GM19351 (cell line): Measurements from ENCODE around the gene ZNF184.
"Not testable (repeated sequence)": the region's sequence is repeated elsewhere in the genome, so short reads cannot be mapped to it uniquely, and the experiment has no call there.

Source experiments
- ATAC-seq: cut with Tn5 transposase; IDR thresholded peaks from one replicate; pipeline ENCODE4 v1.9.1; 2021; ENCODE audit warnings: mild to moderate bottlenecking, moderate library complexity; ENCODE audit not compliant: unreplicated experiment

ZNF184 gene

DNA sequence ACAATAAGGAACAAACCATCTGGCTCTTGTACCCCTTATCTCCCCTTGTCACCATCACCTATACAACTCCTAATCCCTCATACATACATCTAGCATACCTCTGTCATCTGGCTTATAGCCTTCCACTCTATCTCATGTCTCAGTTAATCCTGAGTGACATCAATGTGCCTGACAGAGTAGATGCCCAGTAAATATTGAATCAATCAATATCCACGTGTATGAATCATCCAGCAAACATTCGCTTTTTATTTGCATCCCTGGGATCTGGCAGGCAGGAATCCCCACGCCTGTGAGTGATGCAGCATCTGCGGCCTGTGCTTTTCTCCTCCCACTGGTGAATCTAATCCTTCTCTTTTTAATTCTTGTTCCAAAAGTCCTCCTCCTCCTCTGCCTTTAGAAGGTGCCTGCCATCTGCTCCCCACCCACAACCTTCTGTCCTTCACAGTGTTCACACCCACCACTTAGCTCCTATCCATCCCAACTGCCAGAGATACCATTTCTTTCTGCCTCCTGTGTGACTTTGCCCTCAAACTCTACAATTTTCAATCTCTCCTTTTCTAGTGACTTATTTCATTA lies 46.8 kb downstream of the ZNF184 start:
- ATAC-seq, result no peak

DNA sequence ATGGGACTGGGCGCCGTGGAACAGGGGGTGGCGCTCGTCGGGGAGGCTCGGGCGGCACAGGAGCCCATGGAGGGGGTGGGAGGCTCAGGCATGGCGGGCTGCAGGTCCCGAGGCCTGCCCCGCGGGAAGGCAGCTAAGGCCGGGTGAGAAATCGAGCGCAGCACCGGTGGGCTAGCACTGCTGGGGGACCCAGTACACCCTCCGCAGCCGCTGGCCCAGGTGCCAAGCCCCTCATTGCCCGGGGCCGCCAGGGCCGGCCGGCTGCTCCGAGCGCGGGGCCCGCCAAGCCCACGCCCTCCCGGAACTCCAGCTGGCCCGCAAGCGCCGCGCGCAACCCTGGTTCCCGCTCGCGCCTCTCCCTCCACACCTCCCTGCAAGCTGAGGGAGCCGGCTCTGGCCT lies 48.1 kb downstream of the ZNF184 start:
- not testable (repeated sequence) for ATAC-seq

DNA sequence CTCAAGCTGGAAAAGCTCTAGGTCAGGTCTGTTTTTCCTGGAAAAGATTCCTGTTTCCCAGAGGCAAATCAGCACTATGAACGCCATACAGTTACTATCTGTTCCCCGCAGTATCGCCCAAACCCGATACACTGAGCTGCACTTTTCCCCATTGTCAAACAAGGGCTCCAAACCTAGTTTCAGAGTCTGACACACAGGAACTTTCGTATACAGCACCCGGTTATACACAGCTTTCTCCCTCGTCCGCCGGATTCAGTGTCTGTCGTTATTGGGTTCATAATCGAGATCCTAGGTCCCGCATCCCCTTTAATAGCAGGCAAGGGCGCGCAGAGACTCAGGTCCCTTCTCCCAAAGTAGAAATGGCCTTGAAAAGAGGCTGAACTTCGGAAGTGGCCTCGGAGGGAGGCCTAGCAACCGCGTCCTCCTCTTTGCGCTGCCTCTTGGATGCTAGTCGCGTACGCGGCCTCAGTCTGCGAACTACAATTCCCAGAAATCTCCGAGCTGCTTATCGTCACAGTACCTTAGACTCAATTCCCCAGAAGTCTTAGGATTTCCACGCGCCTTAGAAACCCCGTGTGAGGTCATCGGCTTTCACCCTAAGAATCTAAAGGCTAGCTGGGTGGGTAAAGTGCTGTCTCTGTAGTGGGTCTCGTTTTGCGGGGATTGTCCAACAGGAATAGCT lies 50.1 kb downstream of the ZNF184 start:
- ATAC-seq, result no peak

- ATAC-seq, result no peak
These were observed 53.5 kb downstream of the ZNF184 start for GRCh38 chr6:27419363-27419762.

GRCh38 chr6:27415898-27416297 lies 57.0 kb downstream of the ZNF184 start:
- no peak for ATAC-seq

DNA sequence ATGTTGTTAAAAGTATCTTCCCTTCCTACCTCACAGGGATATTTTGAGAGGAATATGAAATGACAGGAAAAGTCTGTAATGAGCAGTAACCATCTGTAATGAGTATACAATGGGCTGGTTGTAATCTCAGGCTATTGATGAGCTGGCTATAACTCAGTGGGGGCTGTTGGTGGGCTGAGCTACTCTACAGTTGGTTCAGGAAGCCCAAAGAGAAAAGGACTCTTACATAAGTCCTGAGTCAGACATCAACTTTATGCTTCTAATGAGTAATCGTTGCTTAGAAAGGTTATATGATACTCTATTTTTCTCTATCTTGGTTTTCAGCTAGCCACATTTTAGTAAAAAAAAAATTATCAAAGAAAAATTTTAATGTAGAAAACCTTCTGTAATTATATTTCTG lies 57.9 kb downstream of the ZNF184 start:
- ATAC-seq, result no peak

DNA sequence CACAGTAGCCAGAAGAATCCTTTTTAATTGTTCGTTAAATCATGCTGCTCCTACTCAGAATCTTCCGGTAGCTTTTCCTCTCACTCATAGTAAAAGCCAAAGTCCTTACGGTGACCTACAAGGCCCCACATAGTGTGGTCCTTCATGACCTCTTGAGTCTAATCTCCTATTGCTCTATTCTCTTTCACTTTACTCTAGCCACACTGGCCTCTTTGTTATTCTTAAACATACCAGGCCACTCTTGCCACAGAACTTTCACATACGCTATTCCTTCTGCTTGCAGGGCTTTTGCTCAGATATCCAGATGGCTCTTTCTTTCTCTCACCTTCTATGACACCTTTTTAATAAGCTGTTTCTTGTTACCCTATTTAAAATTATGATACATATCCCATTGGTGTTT lies 58.6 kb downstream of the ZNF184 start:
- ATAC-seq, result no peak

DNA sequence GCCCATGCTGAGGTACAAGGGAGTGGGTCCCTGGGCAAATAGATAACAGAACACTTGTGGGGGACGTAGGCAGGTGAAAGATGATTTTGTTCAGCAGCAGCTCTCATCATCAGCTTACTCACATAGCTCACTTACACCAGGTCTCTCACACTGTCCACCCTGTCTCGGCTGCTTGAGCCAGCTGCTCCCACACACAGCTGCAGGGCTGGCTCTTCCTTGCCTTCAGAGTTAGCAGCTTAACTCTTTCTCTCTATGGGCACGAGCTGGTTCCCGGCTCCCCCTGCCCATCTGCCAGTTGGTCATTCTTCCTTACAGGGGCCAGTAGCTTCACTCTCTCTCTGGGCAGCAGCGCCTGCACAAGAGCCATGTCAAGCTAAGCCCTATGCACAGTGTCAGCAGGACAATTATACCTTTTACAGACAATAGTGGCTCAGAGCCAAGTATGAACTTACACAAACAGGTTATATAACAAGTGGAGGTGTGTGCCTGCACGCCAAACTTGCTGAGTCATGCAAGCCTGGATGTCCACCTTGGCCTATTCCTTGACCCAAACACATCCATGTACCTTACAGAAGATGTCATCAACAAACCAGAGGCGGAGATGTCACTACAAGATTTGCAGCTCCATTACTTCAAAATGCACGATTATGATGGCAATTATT lies 65.6 kb downstream of the ZNF184 start:
- ATAC-seq, result no peak

- ATAC-seq, result no peak
These were observed 66.8 kb downstream of the ZNF184 start for GRCh38 chr6:27406085-27406484.

DNA sequence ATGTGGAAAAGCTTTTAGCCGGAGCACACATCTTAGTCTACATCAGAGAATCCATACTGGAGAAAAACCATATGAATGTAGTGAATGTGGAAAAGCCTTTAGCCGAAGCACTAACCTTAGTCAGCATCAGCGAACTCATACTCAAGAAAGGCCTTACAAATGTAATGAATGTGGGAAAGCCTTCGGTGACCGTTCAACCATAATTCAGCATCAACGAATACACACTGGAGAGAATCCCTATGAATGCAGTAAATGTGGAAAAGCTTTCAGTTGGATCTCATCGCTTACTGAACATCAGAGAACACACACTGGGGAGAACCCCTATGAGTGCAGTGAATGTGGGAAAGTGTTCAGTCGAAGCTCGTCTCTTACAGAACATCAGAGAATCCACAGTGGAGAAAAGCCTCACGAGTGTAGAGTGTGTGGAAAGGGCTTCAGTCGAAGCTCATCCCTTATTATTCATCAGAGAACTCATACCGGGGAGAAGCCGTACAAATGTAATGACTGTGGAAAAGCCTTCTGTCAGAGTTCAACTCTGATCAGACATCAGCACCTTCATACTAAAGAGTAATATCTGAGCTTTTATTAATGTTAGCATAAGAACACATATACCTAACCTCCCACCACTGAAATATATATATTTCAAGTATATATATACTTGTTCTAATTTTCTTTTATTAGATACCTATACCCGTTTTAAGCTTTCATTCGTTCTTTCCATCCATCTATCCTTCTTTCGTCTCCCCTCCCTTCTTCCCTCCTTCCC lies 71.8 kb downstream of the ZNF184 start:
- no peak for ATAC-seq
